GM18873 (cell line): ENCODE measurements around the gene CDCP1.

Experiments used
- ATAC-seq: cut with Tn5 transposase; IDR thresholded peaks from one replicate; pipeline ENCODE4 v1.9.1; 2021; ENCODE audit warnings: mild to moderate bottlenecking, moderate library complexity, moderate number of reproducible peaks; ENCODE audit not compliant: unreplicated experiment, low FRiP score

The CDCP1 gene

GRCh38 chr3:45119376-45119775 lies 26.8 kb downstream of the CDCP1 start:
- no peak for ATAC-seq

GRCh38 chr3:45118615-45119071 lies 27.5 kb downstream of the CDCP1 start:
- no peak for ATAC-seq

GRCh38 chr3:45116350-45116749 lies 29.8 kb downstream of the CDCP1 start:
- no peak for ATAC-seq

GRCh38 chr3:45113625-45114050 lies 32.5 kb downstream of the CDCP1 start:
- ATAC-seq, result no peak

GRCh38 chr3:45112939-45113338 lies 33.2 kb downstream of the CDCP1 start:
- no peak for ATAC-seq

GRCh38 chr3:45110509-45110833 lies 35.7 kb downstream of the CDCP1 start:
- ATAC-seq, result no peak

- no peak for ATAC-seq
Observed at GRCh38 chr3:45109771-45110508, 36.2 kb downstream of the CDCP1 start.

- no peak for ATAC-seq
Observed at GRCh38 chr3:45106874-45107273, 39.3 kb downstream of the CDCP1 start.

- no peak for ATAC-seq
Observed at GRCh38 chr3:45105855-45106671, 40.1 kb downstream of the CDCP1 start.

GRCh38 chr3:45104715-45105711 lies 41.2 kb downstream of the CDCP1 start:
- ATAC-seq, result no peak

- no peak for ATAC-seq
Observed at GRCh38 chr3:45103753-45104714, 42.1 kb downstream of the CDCP1 start.

GRCh38 chr3:45103334-45103733 lies 42.8 kb downstream of the CDCP1 start:
- no peak for ATAC-seq

GRCh38 chr3:45100981-45101407 lies 45.2 kb downstream of the CDCP1 start:
- ATAC-seq, result no peak

GRCh38 chr3:45098310-45098709 lies 47.9 kb downstream of the CDCP1 start:
- no peak for ATAC-seq

- ATAC-seq, result no peak
Observed at GRCh38 chr3:45097296-45097883, 48.8 kb downstream of the CDCP1 start.

GRCh38 chr3:45095916-45096526 lies 50.2 kb downstream of the CDCP1 start:
- ATAC-seq, result no peak

- ATAC-seq, result no peak
Observed at GRCh38 chr3:45093176-45093575, 53.0 kb downstream of the CDCP1 start.

GRCh38 chr3:45092132-45093031 lies 53.8 kb downstream of the CDCP1 start:
- no peak for ATAC-seq
